K562 (cell line): ENCODE results near the gene ISG20L2. TPM values are rescaled to one million over a fixed set of nuclear protein-coding genes. Genes with fewer than 3 reads are reported as not detected.
A peak's percentile ranks its signal among the peaks of the same experiment; 100 is the strongest.

Experiments
- ATAC-seq: fragments of 200-7000 bp; cut with Tn5 transposase; 3 replicates; pipeline ENCODE4 v1.9.1; 2020; ENCODE audit warnings: moderate library complexity
- BruUV-seq: library from RNA; stranded (reverse); fragments of 400-500 nt; replicated peaks from 2 replicates; lab custom pipeline; 2021; lab: Mats Ljungman, UMichigan
- CTCF ChIA-PET: fragments of 300-600 bp; formaldehyde crosslinking; extraction: SDS; loops from one replicate; lab custom pipeline; 2021; ENCODE audit warnings: low intra/inter-chr PET ratio; lab: Yijun Ruan, JAX
- POLR2A ChIA-PET: fragments of 300-600, 350-650 bp; sonication (Branson Sonifier 250); formaldehyde crosslinking; extraction: SDS; loops from one replicate; lab custom pipeline; 2021; ENCODE audit warnings: antibody characterized with exemption, inconsistent platforms; lab: Yijun Ruan, JAX
- DNase-seq, 4 experiments: peaks; one replicate each; pipeline versions ENCODE4 v3.0.0 to v3.0.0-alpha.2; 2011 to 2018; ENCODE audit warnings: low spot score in 3 of 4, mixed read lengths in 3 of 4; ENCODE audit errors: extremely low read depth in 1 of 4
- FAIRE-seq: peaks from 2 replicates; lab custom pipeline; 2011; peaks lifted over from hg19 to GRCh38; lab: Jason Lieb, UNC
- H2AFZ ChIP-seq: 2 replicates; pipeline ENCODE4 v1.6.0; 2011; ENCODE audit warnings: low read depth, low read length, control low read depth, inconsistent platforms
- H3K27ac ChIP-seq: fragments of 200-600 bp; 3 replicates; pipeline ENCODE4 v1.8.0; 2011; ENCODE audit warnings: low read depth, mild to moderate bottlenecking, control low read depth, inconsistent platforms, low read length, moderate library complexity, mixed read lengths; ENCODE audit errors: extremely low read depth
- H3K27me3 ChIP-seq, 2 experiments: fragments of 300-600 bp in 1 of 2; 2 replicates in 1 of 2; 3 replicates in 1 of 2; pipeline versions ENCODE4 v1.6.0 to v1.8.0; 2011; ENCODE audit warnings: inconsistent platforms in 2 of 2, low read length in 2 of 2, mild to moderate bottlenecking in 1 of 2, mixed read lengths in 1 of 2, moderate library complexity in 1 of 2; ENCODE audit not compliant: control insufficient read depth in 2 of 2, insufficient read depth in 2 of 2
- H3K36me3 ChIP-seq: fragments of 300-600 bp; 3 replicates; pipeline ENCODE4 v1.8.0; 2011; ENCODE audit warnings: mild to moderate bottlenecking, low read length, inconsistent platforms; ENCODE audit not compliant: control insufficient read depth, insufficient read depth
- H3K4me1 ChIP-seq, 2 experiments: fragments of 200-600 bp in 1 of 2; replicated peaks in 1 of 2; 2 replicates in 1 of 2; 3 replicates in 1 of 2; pipeline versions ENCODE4 v1.5.1 to v1.8.0; 2011; ENCODE audit warnings: inconsistent platforms in 2 of 2, low read length in 2 of 2, mild to moderate bottlenecking in 1 of 2, mixed read lengths in 1 of 2, moderate library complexity in 1 of 2; ENCODE audit not compliant: control insufficient read depth in 2 of 2, insufficient read depth in 2 of 2
- H3K4me2 ChIP-seq: 2 replicates; pipeline ENCODE4 v1.6.1; 2011; ENCODE audit warnings: low read length, control low read depth, inconsistent platforms, mixed read lengths; ENCODE audit not compliant: insufficient read depth
- H3K4me3 ChIP-seq: fragments of 200-600 bp; sonication (generic), shearing (Covaris generic); 2 replicates; pipeline ENCODE4 v1.5.1; 2016; ENCODE audit warnings: control low read depth, inconsistent platforms
- H3K79me2 ChIP-seq: fragments of 200-600 bp; 3 replicates; pipeline ENCODE4 v1.8.0; 2011; ENCODE audit warnings: low read length, inconsistent platforms; ENCODE audit not compliant: control insufficient read depth, insufficient read depth
- H3K9ac ChIP-seq, 2 experiments: 2 replicates each; pipeline versions ENCODE4 v1.6.0 to v1.6.1; 2011; ENCODE audit warnings: low read depth in 2 of 2, low read length in 2 of 2, control low read depth in 1 of 2, inconsistent platforms in 1 of 2, mild to moderate bottlenecking in 1 of 2, mixed read lengths in 1 of 2; ENCODE audit not compliant: insufficient read depth in 1 of 2
- H3K9me1 ChIP-seq: one replicate; pipeline ENCODE4 v1.6.0; 2011; ENCODE audit warnings: inconsistent platforms, mild to moderate bottlenecking, low read length, moderate library complexity; ENCODE audit not compliant: control insufficient read depth, insufficient read depth
- H3K9me3 ChIP-seq: replicated peaks from 2 replicates; pipeline ENCODE4 v1.5.1; 2011; ENCODE audit warnings: low read depth, low read length, inconsistent platforms; ENCODE audit not compliant: control insufficient read depth, insufficient read depth
- H4K20me1 ChIP-seq: replicated peaks from 2 replicates; pipeline ENCODE4 v1.6.1; 2011; ENCODE audit warnings: low read length, inconsistent platforms, mixed read lengths; ENCODE audit not compliant: control insufficient read depth, insufficient read depth
- CBX2 ChIP-seq: fragments of 200-600 bp; sonication (generic); IDR thresholded peaks from one replicate; pipeline ENCODE4 v1.6.1; 2012; ENCODE audit warnings: mild to moderate bottlenecking, low read length, inconsistent platforms; ENCODE audit not compliant: insufficient read depth, poor library complexity, severe bottlenecking
- DIDO1 ChIP-seq: fragments of 450-650 bp; IDR thresholded peaks from 2 replicates; pipeline ENCODE4 v1.6.1; 2016; ENCODE audit warnings: low read depth, missing biosample characterization, missing genetic modification characterization
- HCFC1 ChIP-seq: IDR thresholded peaks from 2 replicates; pipeline ENCODE4 v1.6.1; 2012; ENCODE audit warnings: low read depth, low read length, improper control_type of control experiment
- HLTF ChIP-seq: fragments of 450-650 bp; IDR thresholded peaks from 2 replicates; pipeline ENCODE4 v1.6.1; 2016
- MAFK ChIP-seq: IDR thresholded peaks from 2 replicates; pipeline ENCODE4 v1.6.1; 2011; ENCODE audit warnings: low read length, improper control_type of control experiment
- MYC ChIP-seq, 2 experiments: fragments of 250-450 bp in 1 of 2; sonication (Bioruptor Pico) in 1 of 2; IDR thresholded peaks; 2 replicates each; pipeline versions ENCODE4 v1.5.1 to v1.6.1; 2012 to 2021; ENCODE audit warnings: low read depth in 2 of 2, borderline replicate concordance in 1 of 2, improper control_type of control experiment in 1 of 2, low read length in 1 of 2, mild to moderate bottlenecking in 1 of 2, moderate library complexity in 1 of 2
- NFE2 ChIP-seq: IDR thresholded peaks from 2 replicates; pipeline ENCODE4 v1.6.1; 2014; ENCODE audit warnings: antibody characterized with exemption, low read depth
- NFIC ChIP-seq: fragments of 450-650 bp; IDR thresholded peaks from 2 replicates; pipeline ENCODE4 v1.6.1; 2017; ENCODE audit warnings: mild to moderate bottlenecking, inconsistent platforms
- PHF8 ChIP-seq: fragments of 200-600 bp; sonication (generic); IDR thresholded peaks from 2 replicates; pipeline ENCODE4 v1.6.1; 2012; ENCODE audit warnings: mixed run types, mild to moderate bottlenecking, inconsistent platforms, low read length, moderate library complexity, borderline replicate concordance
- RBM22 ChIP-seq: fragments of 200-400 bp; formaldehyde crosslinking; IDR thresholded peaks from 2 replicates; pipeline ENCODE4 v1.6.1; 2018; ENCODE audit warnings: low read length, low read depth; ENCODE audit not compliant: poor library complexity, severe bottlenecking
- ZNF263 ChIP-seq: sonication (generic); formaldehyde crosslinking; IDR thresholded peaks from 2 replicates; pipeline ENCODE4 v1.8.0; 2022; ENCODE audit warnings: mild to moderate bottlenecking, missing genetic modification reagents, borderline replicate concordance
- WGBS: fragments of 100-300 bp; shearing (Covaris generic); methylation state at CpG from one replicate; pipeline ENCODE4 v1.1.6; 2016; ENCODE audit warnings: low coverage, mixed read lengths; ENCODE audit not compliant: insufficient coverage; ENCODE audit errors: missing lambda C conversion rate; 5-methylcytosine and 5-hydroxymethylcytosine counted together
- in situ Hi-C: fragments of 300-500 bp; cut with MboI; formaldehyde crosslinking; loops from 4 replicates; pipeline ENCODE4 v1.15.0; 2018; ENCODE audit warnings: inconsistent platforms, mixed read lengths
- intact Hi-C: fragments of 100-400 bp; cut with micrococcal nuclease; formaldehyde crosslinking; loops from 2 replicates; pipeline ENCODE4 v1.14.2; 2022
- polyA plus RNA-seq, 8 experiments: library from polyadenylated mRNA; depleted of rRNA in 4 of 8; stranded (reverse) in 5 of 8; unstranded in 3 of 8; fragments of >200 nt; fragmentation: Nextera tagmentation in 2 of 8; fragmentation: Illumina TruSeq in 1 of 8; extraction: Ambion mirVana in 2 of 8; extraction: Trizol in 1 of 8; gene quantifications; 2 replicates each; pipeline versions ENCODE4 v1.2.1 to v1.2.3, GENCODE V29; 2011 to 2014; ENCODE audit warnings: inconsistent platforms in 1 of 8, missing spikeins in 1 of 8
- total RNA-seq, 7 experiments: library from RNA; depleted of rRNA in 6 of 7; stranded (reverse); fragments of >200 nt in 6 of 7; fragmentation: Illumina TruSeq in 2 of 7; extraction: Trizol in 2 of 7; gene quantifications; 2 replicates each; pipeline versions ENCODE4 v1.2.1 to v1.2.3, GENCODE V29; 2011 to 2021; ENCODE audit warnings: low replicate concordance in 1 of 7
- TF ChIP-seq, protein P1 (sequence below): fragments of 250-450 bp; sonication (Bioruptor Pico); IDR thresholded peaks from 2 replicates; pipeline ENCODE4 v1.4.0; 2020; ENCODE audit warnings: mild to moderate bottlenecking, moderate library complexity, borderline replicate concordance
- TF ChIP-seq, protein P2 (sequence below): fragments of 450-650 bp; IDR thresholded peaks from 2 replicates; pipeline ENCODE4 v1.7.0; 2016; ENCODE audit warnings: borderline replicate concordance

ISG20L2 gene
- total and polyA plus RNA-seq, 9 of the 15 experiments (the other 6 are each of a cell fraction or from before 2014, with no cell fraction given), result 21.3 to 130 (median 50.3) TPM

DNA sequence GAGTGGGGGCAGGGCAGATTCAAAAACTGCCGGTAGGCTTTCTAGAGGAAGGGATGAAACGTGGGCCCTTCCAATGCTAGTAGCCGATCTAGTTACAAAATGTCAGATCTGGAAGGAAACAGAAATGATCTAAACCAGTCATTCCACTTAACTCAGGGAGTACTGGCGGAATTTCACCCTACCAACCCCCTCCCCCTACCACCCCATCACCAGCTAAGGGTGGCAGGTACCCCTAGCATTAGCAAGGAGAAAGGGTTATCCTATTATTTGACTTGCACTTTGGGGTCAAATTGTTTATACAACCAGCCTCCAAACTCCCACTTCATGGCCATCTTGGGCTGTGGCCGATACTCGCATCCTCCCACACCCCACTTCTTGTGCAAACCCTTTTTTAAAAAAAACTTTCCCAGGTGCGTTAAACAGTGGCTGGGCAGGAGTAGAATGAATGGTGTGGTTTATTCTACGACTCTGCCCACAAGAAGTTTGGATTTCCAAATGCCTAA lies 13.0 kb upstream of the ISG20L2 start (continued):
- TF ChIP-seq, protein P1, sequence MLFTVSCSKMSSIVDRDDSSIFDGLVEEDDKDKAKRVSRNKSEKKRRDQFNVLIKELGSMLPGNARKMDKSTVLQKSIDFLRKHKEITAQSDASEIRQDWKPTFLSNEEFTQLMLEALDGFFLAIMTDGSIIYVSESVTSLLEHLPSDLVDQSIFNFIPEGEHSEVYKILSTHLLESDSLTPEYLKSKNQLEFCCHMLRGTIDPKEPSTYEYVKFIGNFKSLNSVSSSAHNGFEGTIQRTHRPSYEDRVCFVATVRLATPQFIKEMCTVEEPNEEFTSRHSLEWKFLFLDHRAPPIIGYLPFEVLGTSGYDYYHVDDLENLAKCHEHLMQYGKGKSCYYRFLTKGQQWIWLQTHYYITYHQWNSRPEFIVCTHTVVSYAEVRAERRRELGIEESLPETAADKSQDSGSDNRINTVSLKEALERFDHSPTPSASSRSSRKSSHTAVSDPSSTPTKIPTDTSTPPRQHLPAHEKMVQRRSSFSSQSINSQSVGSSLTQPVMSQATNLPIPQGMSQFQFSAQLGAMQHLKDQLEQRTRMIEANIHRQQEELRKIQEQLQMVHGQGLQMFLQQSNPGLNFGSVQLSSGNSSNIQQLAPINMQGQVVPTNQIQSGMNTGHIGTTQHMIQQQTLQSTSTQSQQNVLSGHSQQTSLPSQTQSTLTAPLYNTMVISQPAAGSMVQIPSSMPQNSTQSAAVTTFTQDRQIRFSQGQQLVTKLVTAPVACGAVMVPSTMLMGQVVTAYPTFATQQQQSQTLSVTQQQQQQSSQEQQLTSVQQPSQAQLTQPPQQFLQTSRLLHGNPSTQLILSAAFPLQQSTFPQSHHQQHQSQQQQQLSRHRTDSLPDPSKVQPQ (CRISPR knock-in tag), result no peak
- no peak for TF ChIP-seq DIDO1 (tag)
- no peak for TF ChIP-seq RBM22
- TF ChIP-seq CBX2, result no peak

- H3K79me2 ChIP-seq, result peaks cover 43% of the 10 kb centered on the region
- in situ Hi-C loops, result loop anchor here (25.0 kb wide), 1 partner anchor 1429 kb away; the partner anchor contains the start of genes FDPS, PKLR and RUSC1
- peaks cover 7% of the 10 kb centered on the region for H4K20me1 ChIP-seq
- H3K9me1 ChIP-seq, result no peaks in the 10 kb centered on the region
- H2AFZ ChIP-seq, result peak within 1 kb of the TSS; percentile 75
- no peaks in the 10 kb centered on the region for H3K27me3 ChIP-seq
- POLR2A ChIA-PET, result interaction anchor here (0.6 to 3.1 kb wide), 23 partner anchors 9 to 783 kb away, joined by 3 to 49 read pairs (median 4); partner anchors contain the start of genes HDGF, ISG20L2, METTL25B and NES
- peak within 1 kb of the TSS; percentile 87 to 93 for H3K9ac ChIP-seq
- H3K4me1 ChIP-seq, result peaks cover 24 to 26% of the 10 kb centered on the region in 2 experiments
- WGBS, result under 1% methylated on average over 38 of the region's 38 CpGs
- DNase-seq (peak; percentile 81 to 99 (median 90)), ATAC-seq (peak; percentile 95), FAIRE-seq (peak; percentile 100)
- H3K27ac ChIP-seq, result peak within 1 kb of the TSS; percentile 82
- no peaks in the 10 kb centered on the region for H3K9me3 ChIP-seq
- BruUV-seq, result no TSS peak
- CTCF ChIA-PET, result interaction anchor here (0.7 kb wide), 1 partner anchor 63 kb away, joined by 3 read pairs; no protein-coding TSS in a partner anchor
- intact Hi-C loops, result loop anchor here (1.0 kb wide), 2 partner anchors 13 to 26 kb away; partner anchors contain the start of genes ISG20L2, METTL25B and PRCC
- peak within 1 kb of the TSS; percentile 63 for H3K4me3 ChIP-seq
- peak within 1 kb of the TSS; percentile 98 for H3K4me2 ChIP-seq
- H3K36me3 ChIP-seq, result peaks cover 79% of the 10 kb centered on the region
- TF ChIP-seq, protein P2, sequence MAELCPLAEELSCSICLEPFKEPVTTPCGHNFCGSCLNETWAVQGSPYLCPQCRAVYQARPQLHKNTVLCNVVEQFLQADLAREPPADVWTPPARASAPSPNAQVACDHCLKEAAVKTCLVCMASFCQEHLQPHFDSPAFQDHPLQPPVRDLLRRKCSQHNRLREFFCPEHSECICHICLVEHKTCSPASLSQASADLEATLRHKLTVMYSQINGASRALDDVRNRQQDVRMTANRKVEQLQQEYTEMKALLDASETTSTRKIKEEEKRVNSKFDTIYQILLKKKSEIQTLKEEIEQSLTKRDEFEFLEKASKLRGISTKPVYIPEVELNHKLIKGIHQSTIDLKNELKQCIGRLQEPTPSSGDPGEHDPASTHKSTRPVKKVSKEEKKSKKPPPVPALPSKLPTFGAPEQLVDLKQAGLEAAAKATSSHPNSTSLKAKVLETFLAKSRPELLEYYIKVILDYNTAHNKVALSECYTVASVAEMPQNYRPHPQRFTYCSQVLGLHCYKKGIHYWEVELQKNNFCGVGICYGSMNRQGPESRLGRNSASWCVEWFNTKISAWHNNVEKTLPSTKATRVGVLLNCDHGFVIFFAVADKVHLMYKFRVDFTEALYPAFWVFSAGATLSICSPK, result no peak
- TF ChIP-seq PHF8 (peak; percentile 87; the same call in 1 of the 2 replicates), MAFK (peak; percentile 0; the same call in 1 of the 2 replicates), MYC (IDR thresholded peaks at IDR 0.05; ENCODE audit: low read depth, low read length) (peak; percentile 99), MYC (CRISPR knock-in tag; IDR thresholded peaks at IDR 0.05; ENCODE audit: borderline replicate concordance, low read depth) (peak; percentile 91; the same call in 1 of the 2 replicates), ZNF263 (CRISPR knock-in tag) (peak; percentile 52), HCFC1 (peak; percentile 99), NFE2 (0 out of 2 replicates have a peak, but pooled peaks have one; percentile 25), HLTF (peak; percentile 82; the same call in 1 of the 2 replicates), NFIC (0 out of 2 replicates have a peak, but pooled peaks have one; percentile 23)
Observed at GRCh38 chr1:156740741-156741480, 12.3 kb upstream of the ISG20L2 start, which contains the start of gene MRPL24. MRPL24 (minus strand) TSS chr1:156741088; CDS start chr1:156738704, 2,384 bp downstream.
